GM18907 (cell line): ENCODE data around the gene CFAP61.
"Not testable (repeated sequence)": the region's sequence is repeated elsewhere in the genome, so short reads cannot be mapped to it uniquely, and the experiment has no call there.

Experiments
- ATAC-seq: cut with Tn5 transposase; IDR thresholded peaks from one replicate; pipeline ENCODE4 v1.9.1; 2021; ENCODE audit warnings: mild to moderate bottlenecking, moderate library complexity; ENCODE audit not compliant: unreplicated experiment

Gene CFAP61

GRCh38 chr20:20205141-20205861, 153.0 kb downstream of the CFAP61 start:
- no peak for ATAC-seq

GRCh38 chr20:20205862-20206236, 153.5 kb downstream of the CFAP61 start:
- no peak for ATAC-seq

GRCh38 chr20:20206788-20207187, 154.5 kb downstream of the CFAP61 start:
- ATAC-seq: peak; percentile 87

- ATAC-seq: no peak
These were observed 155.0 kb downstream of the CFAP61 start for GRCh38 chr20:20207291-20207690.

GRCh38 chr20:20207872-20208271, 155.5 kb downstream of the CFAP61 start:
- peak; percentile 66 for ATAC-seq

GRCh38 chr20:20209684-20210083, 157.4 kb downstream of the CFAP61 start:
- ATAC-seq: no peak

GRCh38 chr20:20210327-20210726, 158.0 kb downstream of the CFAP61 start:
- ATAC-seq: no peak

- ATAC-seq: no peak
These were observed 158.6 kb downstream of the CFAP61 start for GRCh38 chr20:20210943-20211273.

- ATAC-seq: no peak
These were observed 159.1 kb downstream of the CFAP61 start for GRCh38 chr20:20211274-20211987.

- no peak for ATAC-seq
These were observed 159.7 kb downstream of the CFAP61 start for GRCh38 chr20:20211988-20212518.

- ATAC-seq: no peak
These were observed 160.4 kb downstream of the CFAP61 start for GRCh38 chr20:20212675-20213096.

- ATAC-seq: no peak
These were observed 161.3 kb downstream of the CFAP61 start for GRCh38 chr20:20213526-20214121.

- no peak for ATAC-seq
These were observed 162.5 kb downstream of the CFAP61 start for GRCh38 chr20:20214757-20215275.

GRCh38 chr20:20215976-20216727, 163.8 kb downstream of the CFAP61 start:
- no peak for ATAC-seq

GRCh38 chr20:20216941-20217340, 164.6 kb downstream of the CFAP61 start:
- ATAC-seq: no peak

- ATAC-seq: no peak
These were observed 165.3 kb downstream of the CFAP61 start for GRCh38 chr20:20217621-20218020.

GRCh38 chr20:20218106-20218505, 165.8 kb downstream of the CFAP61 start:
- not testable (repeated sequence) for ATAC-seq

GRCh38 chr20:20219016-20219415, 166.7 kb downstream of the CFAP61 start:
- ATAC-seq: no peak

- ATAC-seq: no peak
These were observed 167.8 kb downstream of the CFAP61 start for GRCh38 chr20:20220134-20220533.

- no peak for ATAC-seq
These were observed 171.6 kb downstream of the CFAP61 start for GRCh38 chr20:20223981-20224380.

- no peak for ATAC-seq
These were observed 172.5 kb downstream of the CFAP61 start for GRCh38 chr20:20224806-20225205.
